Esophagus muscularis mucosa (tissue), 3 donors: ENCODE data around the gene GRM4.

Experiments used
- POLR2A ChIP-seq: fragments of 450-650 bp; IDR thresholded peaks from one replicate; pipeline ENCODE4 v1.6.1; 2017; ENCODE audit warnings: antibody characterized with exemption, moderate library complexity, mild to moderate bottlenecking, low read depth
- TF ChIP-seq, protein P1 (sequence below), 3 experiments: fragments of 200-600 bp in 2 of 3; fragments of 450-650 bp in 1 of 3; sonication (generic) in 2 of 3; IDR thresholded peaks; one replicate each; pipeline ENCODE4 v1.5.1; 2017 to 2019; ENCODE audit warnings: antibody characterized with exemption in 3 of 3, mild to moderate bottlenecking in 2 of 3, moderate library complexity in 1 of 3

DNA sequence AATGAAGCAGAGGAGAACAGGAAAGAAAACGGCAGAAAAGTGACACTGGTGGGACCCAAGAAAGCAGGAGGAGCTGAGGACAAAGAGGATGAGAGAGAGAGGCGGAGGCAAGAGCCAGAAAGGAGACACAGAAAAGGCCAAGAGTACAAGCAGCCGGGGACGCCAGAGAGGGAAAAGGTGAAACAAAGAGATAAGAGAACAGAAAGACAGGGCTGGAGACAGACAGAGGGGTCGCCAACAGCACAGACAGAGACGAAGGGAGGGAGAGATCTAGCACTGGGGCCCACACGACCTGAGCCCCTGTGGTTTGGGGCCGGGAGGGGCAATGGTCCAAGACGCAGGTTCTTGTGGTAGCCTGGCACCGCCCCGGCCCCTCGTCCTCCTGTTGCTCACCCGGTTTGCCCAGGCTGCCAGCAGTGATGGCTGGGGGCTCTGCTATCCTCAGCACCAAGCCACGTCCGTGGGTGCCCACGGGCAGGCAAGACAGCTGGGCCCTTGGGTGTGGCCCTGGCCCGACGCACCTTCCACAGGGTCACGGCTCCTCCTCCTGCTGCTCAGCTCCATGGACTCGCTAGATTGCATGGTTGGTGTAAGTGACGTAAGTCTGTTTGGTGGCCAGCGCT is 123.5 kb downstream of the GRM4 start:
- no peak for TF ChIP-seq POLR2A
- TF ChIP-seq, protein P1, sequence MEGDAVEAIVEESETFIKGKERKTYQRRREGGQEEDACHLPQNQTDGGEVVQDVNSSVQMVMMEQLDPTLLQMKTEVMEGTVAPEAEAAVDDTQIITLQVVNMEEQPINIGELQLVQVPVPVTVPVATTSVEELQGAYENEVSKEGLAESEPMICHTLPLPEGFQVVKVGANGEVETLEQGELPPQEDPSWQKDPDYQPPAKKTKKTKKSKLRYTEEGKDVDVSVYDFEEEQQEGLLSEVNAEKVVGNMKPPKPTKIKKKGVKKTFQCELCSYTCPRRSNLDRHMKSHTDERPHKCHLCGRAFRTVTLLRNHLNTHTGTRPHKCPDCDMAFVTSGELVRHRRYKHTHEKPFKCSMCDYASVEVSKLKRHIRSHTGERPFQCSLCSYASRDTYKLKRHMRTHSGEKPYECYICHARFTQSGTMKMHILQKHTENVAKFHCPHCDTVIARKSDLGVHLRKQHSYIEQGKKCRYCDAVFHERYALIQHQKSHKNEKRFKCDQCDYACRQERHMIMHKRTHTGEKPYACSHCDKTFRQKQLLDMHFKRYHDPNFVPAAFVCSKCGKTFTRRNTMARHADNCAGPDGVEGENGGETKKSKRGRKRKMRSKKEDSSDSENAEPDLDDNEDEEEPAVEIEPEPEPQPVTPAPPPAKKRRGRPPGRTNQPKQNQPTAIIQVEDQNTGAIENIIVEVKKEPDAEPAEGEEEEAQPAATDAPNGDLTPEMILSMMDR (IDR thresholded peaks at IDR 0.05) = no peak
